Kidney tubule cell (primary cell): ENCODE results near the gene PODXL.
A peak's percentile ranks its signal among the peaks of the same experiment; 100 is the strongest.
"Not testable (repeated sequence)": the region's sequence is repeated elsewhere in the genome, so short reads cannot be mapped to it uniquely, and the experiment has no call there.

ENCODE experiments used
- DNase-seq: peaks from one replicate; pipeline ENCODE4 v3.0.0-alpha.2; 2018; ENCODE audit warnings: low spot score

Gene PODXL

DNA sequence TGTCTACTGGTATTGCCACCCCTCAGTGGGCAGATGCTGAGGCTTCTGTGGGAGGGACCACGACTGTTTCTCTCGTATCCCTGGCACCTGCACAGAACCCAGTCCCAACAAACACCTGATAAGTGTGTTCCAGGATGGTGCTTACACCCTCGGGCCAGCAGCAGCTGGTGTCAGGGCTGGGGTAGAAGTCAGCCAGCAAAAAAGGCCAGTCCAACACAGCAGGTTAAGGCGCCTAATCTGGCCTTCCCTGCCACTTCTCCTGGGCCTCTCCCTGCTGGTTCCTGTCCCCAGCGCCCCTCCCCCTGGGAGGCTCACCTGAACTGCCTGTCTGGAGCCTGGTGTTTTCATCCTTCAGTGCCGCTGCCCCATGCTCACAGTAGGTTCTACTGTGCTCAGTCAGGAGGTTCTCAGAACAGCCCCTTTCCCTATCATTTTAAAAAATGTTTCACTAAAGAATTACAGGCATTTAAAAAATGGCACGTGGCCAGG is 20.0 kb downstream of the PODXL start:
- no peak for DNase-seq

DNA sequence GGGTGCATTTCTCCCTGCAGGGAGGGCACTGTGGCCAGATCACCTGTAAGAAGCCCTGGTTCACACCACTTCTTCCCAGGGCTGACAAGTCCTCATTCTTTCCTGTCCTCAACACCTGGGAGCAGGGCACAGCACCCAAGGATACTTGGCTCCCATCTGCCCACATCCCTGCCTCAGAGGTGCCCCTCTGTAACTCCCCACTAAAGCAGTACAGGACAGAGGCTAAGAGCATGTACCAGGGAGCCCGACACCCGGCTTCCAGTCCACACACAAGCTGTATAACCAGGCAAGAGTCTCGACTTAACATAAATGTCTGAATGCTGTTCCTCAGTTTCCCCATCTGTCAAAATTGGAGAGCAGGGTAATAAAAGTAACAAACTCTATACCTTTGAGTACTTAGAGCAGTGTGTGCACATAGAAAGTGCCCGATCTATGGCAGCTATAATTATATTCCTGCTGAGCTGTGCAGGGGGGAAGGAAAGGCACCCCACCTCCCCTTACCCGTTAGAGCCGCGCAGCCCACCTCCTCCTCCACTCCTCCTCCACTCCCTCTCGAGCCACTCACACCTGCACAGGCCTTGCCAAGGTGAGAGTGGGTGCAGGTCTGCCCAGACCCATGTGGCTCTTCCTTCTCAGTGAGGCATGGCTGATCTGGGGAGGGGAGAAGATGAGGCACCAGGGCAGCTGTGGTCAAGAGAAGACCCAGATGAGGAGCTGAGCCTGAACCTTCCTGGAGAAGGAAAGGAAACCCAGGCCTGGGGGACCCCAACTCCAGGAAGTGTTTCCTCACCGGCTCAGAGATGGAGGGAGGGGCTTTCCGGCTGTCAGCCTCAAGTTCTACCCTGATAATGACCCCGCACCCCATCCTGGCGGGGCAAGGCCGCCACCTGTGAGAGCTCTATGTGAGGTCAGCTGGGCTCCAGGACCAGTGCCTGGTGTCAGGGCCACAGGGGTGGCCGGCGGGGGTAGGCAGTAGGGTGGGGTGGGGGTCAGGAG is 22.6 kb downstream of the PODXL start:
- no peak for DNase-seq

DNA sequence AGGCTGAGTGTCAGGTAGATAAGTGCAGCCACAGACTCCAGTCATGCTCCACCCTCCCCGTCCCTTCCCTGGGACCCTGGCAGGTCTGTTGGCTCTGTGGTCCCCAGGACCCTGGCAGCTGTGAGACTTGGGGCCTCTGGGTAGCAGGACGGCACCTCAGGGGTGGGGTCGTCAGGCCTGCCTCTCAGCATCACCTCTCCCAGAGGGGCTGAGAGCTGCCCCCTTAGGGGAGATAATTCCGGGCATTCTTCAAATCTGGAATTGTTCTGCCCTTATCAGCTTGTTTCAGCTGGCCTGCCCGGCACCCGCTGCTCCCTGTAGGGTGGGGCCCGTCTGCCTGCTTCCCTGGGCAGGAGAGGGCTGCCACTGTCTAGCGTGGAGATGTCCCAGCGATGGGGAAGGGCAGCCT is 23.3 kb downstream of the PODXL start:
- no peak for DNase-seq

DNA sequence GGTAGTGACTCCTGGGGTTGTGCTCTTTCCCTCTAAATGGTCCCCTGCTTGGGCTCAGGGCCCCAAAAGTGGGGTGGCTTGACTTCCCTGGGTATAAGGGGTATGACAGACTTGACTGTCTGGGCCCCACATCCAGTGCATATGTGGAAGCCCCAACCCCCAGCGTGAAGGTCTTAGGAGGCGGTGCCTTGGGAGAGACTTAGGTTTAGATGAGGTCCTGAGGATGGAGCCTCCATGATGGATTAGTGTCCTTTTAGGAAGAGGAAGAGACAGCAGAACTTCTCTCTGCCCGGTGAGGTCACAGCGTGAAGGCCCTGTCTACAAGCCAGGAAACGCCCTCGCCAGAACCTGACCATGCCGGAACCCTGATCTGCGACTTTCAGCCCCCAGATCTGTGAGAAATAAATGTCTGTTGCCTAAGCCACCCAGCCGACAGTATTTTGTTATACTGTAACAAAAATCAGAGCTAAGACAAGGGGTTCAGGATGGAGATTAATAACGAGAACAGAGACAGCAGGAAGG is 23.8 kb downstream of the PODXL start:
- DNase-seq: no peak

DNA sequence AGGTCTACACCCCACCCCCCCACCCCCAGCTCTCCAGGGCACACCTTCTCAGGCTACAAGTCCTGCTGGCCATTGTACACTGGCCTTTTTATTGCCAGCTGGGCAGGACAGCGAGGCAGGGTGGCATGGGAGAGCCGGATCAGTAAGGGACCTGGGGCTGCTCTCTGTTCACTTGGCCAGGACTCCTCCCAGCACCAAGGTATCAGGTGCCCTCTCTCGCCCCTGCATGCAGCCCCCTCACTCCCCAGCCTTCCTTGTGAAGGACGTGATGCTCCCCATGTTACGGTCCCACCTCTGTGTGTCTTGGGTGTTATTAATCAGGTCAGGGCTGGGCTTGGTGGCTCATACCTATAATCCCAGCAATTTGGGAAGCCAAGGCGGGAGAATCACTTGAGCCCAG is 26.3 kb downstream of the PODXL start:
- DNase-seq: no peak

DNA sequence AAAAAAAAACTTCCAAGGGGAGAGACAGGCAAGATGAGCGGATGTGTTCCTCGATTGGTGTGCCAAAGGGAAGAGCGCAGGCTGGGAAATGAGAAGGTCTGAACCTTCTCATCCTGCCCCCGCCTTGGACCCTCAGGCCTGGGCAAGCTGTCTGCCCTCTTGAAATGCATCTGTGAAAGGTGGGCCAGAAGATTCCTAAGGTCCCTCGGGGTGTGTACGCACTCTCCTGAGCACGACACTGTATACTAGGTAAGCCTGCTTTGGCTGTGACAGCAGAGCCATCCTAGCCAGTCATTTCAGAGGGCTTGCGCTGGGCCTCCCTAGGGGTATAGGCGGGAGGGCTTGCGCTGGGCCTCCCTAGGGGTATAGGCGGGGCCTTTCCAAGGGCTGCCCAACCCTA is 26.8 kb downstream of the PODXL start:
- no peak for DNase-seq

DNA sequence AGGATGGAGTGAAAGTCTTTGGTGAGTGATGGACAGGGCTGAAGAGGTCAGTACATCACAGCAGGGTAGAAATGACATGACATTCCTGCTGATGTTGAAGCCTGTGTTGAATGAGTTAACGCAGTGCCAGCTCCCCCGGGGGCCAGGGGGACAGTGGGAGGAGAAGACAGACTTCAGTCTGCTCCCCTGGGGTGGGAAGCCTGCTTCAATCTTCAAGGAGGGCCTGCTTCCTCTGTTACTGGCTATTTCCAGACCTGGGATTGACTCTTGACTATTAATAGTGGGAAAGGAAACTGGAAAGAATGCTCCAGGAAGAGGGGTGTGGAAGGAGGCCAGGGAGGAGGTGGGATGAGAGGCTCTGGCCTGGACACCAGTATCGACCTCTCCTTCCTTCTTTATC is 27.2 kb downstream of the PODXL start:
- DNase-seq: no peak

DNA sequence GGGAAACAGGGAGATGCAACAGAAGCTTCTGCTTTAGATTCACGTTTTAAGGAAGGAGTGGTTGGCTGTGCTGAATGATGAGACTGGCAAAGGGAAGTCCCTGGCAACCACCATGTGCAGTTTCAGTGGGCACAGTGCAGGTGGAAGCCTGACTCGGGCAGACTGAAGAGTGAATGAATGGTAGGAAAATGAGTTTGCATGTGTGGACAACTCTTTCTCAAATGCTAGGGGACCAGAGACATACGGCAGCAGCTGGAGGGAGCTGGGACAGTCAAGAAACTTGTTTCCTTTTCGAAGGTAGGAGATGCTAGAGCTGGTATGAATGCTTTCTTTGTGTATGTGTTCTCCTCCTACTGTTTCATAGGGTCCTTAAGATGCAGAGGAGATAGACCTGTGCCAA is 29.0 kb downstream of the PODXL start:
- no peak for DNase-seq

DNA sequence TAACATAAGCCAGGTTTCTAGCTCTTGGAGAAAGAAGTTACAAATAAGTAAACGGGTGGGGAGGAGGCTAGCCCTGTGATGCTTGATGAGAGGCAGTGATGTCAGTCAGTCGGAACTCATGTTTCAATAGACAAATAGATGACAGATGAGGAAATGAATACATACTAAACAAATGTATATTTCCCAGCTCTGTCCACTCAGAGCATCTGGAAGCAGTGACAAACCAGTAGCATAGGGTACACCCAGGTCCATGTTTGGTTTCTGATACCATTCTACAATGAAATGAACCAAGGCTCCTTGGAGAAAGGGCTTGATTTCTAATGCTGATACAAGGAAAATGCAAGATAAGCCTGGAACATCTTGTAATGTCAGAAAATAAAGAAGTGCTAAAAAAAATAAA is 30.6 kb downstream of the PODXL start:
- peak; percentile 22 for DNase-seq

DNA sequence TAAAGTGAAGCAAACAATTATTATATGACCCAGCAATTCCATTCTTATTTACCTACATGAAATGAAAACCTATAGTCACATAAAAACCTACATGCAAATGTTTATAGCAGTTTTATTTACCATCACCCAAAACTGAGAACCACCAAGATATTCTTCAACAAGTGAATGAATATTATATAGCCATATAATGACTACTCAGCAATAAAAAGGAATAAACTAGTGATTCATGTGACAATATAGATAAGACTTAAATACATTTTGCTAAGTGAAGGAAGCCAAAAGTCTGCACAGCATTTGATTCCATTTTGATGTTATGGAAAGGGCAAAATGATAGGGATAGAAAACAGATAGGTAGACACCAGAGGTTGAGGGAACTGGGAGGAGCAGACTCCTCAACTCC is 31.7 kb downstream of the PODXL start:
- DNase-seq: no peak

DNA sequence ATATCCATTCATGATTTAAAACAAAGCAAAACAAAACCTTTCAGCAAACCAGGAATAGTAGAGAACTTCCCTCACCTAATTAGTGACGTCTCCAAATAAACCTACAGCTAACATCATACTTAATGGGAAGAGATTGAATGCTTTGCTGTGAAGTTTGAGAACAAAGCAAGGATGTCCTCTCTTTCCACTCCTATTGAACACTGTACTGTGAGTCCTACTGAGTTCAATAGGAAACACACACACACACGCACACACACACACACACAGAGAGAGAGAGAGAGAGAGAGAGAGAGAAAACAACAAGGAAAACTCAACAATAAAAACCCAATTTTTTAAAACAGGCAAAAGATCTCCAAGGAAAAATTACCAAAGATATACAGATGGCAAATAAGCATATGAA is 32.3 kb downstream of the PODXL start:
- DNase-seq: no peak

DNA sequence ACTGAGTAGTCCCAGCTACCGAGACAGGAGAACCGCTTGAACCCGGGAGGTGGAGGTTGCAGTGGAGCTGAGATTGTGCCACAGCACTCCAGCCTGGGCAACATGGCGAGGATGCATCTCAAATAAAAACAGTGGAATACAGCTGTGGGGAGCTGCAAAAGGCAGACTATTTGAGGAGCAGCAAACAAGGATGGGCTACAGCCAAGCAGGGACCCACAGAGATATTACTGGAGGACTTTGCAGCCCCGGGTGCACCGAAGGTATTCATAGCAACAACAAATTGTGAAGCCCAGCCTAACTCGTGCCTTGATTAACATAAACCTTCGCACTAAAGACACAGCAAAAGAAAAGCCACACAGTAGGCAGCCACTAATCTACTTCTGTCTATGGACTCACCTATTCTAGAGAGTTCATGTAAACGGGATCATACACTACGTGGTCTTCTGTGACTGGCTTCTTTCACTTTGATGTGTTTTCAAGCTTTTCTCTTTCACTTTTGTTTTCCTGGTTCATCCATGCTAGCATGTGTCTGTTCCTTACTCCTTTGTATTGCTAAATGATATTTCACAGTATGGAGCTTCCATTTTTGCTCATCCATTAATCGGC is 34.0 kb downstream of the PODXL start:
- DNase-seq: no peak

DNA sequence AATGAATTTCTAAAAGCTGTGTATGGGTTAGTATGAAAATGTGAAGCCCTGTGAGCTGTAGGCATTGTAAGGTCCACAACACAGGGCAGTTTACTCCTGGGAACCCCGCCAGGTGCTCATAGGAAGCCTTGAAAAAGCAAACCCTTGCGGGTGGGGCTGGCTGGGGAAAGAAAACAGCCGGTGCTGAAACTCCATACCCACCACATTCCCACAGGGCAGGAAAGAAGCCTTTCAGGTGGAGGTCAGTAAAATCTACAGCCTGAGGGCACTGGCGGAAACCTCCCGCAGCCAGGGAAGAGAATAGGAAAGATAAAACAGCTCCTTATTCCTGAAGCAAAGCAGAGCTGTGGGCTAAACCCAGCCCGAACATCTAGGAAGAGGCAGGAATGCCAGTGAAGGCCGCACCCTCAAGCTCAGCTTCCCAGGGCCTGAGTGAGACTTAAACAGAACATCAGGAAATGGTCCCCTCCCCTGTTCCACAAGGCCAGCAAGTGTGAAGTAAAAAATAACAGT is 34.7 kb downstream of the PODXL start:
- peak; percentile 42 for DNase-seq

DNA sequence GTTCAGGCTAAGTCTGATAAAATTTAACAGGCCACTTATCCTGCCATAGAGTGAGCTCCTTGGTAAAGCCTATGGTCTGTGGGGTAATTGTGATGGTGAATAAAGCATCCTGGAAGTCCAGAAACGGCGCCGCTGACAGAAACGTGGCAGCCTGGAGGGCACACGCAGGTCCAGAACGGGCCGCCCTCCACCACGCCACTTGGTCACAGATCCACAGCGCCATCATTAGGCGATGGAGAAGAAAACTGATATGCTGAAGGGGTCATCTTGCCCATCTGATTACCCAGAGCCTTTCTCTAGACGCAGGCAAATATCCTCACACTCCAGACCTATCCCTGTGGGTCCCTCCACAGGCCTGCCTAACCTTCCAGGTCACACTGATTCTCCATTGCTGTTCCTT is 37.8 kb downstream of the PODXL start:
- DNase-seq: no peak

DNA sequence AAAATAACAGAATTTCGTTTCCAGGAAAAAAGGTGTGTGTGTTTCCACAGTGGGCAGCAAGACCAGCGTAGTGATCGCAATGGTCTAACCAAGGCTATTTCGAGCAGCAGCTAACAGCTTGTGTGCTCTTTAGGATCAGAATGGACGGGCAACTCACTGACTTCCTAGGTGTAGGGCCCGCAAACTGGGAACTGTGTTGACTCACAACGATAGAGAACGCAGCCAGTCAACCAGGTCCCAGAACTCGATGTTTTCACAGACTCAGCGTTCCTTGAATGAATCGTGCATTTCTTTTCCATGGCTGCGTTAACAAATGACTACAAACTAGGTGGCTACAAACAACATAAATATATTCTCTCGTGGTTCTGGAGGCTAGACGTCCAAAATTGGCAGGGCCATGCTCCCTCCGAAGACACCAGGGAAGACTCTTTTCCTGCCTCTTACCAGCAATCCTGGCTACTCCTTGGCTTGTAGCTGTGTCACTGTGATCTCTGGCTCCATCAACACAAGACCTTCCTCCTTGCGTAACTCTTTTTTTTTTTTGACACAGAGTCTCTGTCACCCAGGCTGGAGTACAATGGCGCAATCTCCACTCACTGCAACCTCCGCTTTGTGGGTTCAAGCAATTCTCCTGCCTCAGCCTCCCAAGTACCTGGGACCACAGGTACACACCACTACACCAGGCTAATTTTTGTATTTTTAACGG is 39.1 kb downstream of the PODXL start:
- DNase-seq: no peak

DNA sequence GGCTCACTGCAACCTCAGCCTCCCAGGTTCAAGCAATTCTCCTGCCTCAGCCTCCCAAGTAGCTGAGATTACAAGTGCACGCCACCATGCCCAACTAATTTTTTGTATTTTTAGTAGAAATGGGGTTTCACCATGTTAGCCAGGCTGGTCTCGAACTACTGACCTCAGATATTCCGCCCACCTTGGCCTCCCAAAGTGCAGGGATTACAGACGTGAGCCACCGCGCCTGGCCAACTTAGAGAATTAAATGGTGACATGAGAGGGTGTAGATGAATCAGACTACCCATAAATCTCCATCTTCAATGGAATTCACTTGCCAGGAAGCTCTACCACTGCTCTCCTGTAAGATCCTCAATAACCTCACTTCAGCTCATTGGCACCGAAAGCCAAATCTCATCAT is 41.0 kb downstream of the PODXL start:
- not testable (repeated sequence) for DNase-seq

DNA sequence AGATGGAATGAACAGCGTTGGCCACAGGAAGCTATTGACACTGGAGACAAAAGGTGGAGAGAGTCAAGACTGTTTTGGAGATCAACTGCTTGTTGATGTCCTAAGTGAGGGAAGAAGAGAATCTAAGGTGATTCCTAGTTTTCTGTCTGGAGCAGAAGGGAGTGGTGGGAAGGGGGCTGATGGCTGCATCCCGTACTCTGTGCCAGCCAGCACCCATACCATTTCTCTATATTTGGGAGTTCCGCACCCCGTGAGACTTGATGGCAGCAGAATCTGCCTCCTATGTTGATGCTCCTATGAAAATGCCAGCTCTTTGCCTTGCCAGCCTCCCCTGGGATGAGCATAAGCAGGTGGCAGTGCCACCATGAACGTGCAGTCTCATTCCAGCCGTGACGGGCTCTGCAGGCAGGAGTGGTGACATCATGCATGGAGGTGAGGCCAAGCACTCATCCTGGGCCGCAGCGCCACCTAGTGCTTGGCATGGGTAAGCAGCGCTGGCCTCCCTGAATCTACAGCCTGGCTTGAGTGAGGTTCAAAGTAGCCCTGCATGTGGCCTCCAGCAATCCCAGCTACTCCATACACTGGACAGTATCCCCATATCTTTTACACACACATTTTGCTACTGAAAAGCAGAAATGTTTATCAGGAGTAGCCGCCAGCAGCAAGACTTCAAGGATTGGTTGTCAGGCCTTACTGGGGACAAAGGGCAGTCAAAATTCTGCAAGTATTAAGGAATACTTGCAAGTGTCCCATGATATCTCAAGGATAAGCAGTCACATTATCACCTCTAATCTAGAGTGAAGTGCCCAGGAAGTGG is 43.0 kb downstream of the PODXL start:
- peak; percentile 89 for DNase-seq

DNA sequence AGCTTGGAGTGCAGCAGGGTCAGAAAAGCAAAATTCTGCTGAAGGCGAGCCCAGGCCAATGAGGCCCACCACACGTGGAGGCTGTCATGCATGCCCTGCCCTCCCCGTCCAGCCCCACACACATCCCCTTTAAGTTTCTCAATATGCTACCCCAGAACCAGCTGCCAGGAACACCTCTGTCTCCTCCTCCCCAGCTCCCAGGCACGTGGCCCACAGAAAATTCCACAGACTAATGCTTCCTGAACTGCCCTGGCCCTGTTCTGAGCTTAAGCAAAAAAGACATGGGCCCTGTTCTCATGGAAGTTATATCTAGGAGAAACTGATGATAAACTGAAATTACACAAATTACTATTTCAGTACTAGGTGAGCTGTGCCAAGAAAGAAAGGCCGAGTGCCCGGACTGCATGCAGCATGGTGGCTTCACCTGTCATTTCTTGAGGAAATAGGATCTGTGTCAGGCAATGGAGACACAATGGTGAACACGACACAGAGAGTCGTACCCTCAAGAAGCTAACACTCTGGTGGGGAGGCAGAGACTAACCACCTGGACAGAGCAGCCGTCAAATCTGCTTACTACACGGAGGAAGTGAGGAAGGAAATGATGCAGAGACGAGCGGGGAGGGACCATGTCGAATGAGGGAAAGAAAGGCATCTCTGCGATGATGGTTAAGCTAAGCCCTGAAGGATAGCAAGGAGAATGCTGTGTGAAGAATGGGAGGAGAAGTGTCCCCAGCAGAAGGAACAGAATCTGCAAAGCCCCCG is 44.5 kb downstream of the PODXL start:
- DNase-seq: no peak

DNA sequence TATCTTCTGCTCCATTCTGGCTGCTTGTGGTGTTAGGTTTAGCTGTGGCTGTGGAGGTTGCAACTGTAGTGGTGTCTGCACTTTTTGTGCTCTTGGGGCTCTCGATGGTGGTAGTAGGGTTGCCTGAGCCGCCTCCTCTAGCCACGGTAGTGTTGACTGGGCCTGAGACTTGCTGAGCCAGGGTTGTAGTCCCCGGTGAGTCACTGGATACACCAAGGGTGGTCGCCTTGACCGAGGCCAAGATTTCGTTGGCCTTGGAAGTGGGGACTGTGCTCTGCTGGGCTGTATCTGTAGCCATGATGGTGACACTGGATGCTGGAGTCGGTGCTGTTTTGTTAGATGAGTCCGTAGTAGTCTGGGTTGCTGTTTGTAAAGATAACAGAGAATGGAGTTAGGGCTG is 45.4 kb downstream of the PODXL start:
- DNase-seq: no peak

DNA sequence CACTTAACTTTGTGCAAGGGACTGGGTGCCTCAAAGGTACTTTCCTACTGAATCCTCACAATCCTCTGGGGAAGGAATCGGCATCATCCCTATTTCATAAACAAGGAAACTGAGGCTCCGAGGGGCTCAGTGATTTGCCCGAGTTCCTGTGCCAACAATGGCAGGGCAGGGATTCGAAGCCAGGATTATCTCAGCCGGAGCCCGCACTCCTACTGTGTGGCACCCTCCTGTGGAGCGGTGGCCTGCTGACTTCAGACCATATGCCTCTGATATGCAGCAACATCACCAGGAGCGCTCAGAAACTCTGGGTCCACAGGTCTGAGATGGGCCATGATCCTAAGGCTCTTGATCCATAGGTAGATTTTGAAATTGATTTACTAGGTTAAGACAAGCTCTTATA is 46.6 kb downstream of the PODXL start:
- no peak for DNase-seq
